Lower lobe of right lung (tissue), 2 donors: ENCODE measurements around the gene DDX53. TPM values are rescaled to one million over a fixed set of nuclear protein-coding genes. Genes with fewer than 3 reads are reported as not detected.

Source experiments
- ATAC-seq, 2 donors: fragments of 200-7000 bp; cut with Tn5 transposase; one replicate each; pipeline ENCODE4 v1.9.1; 2020 to 2022; ENCODE audit warnings: mild to moderate bottlenecking in 2 of 2, moderate library complexity in 2 of 2
- DNase-seq: peaks from one replicate; pipeline ENCODE4 v3.0.0-alpha.2; 2020
- H3K27ac ChIP-seq: fragments of 200-600 bp; one replicate; pipeline ENCODE4 v1.8.0; 2022
- H3K27me3 ChIP-seq: fragments of 200-600 bp; one replicate; pipeline ENCODE4 v1.8.0; 2022; ENCODE audit warnings: low read depth
- H3K36me3 ChIP-seq: fragments of 200-600 bp; one replicate; pipeline ENCODE4 v1.8.0; 2022; ENCODE audit warnings: mild to moderate bottlenecking
- H3K4me1 ChIP-seq: fragments of 200-600 bp; one replicate; pipeline ENCODE4 v1.8.0; 2022
- H3K4me3 ChIP-seq: fragments of 200-600 bp; one replicate; pipeline ENCODE4 v1.8.0; 2022; ENCODE audit warnings: mild to moderate bottlenecking
- H3K9me3 ChIP-seq: fragments of 200-600 bp; one replicate; pipeline ENCODE4 v1.8.0; 2022
- intact Hi-C: fragments of 100-400 bp; cut with DNase I; formaldehyde crosslinking; loops from one replicate; pipeline ENCODE4 v1.11.0; 2022
- total RNA-seq: library from RNA; stranded (reverse); fragmentation: NEBNext Ultra II Directional; extraction: Animal tissue kit (Norgen Biotek cat#: 25700); gene quantifications from one replicate; pipeline ENCODE4 v1.2.1, GENCODE V29; 2021
- TF ChIP-seq, protein P1 (sequence below): fragments of 200-600 bp; IDR thresholded peaks from one replicate; pipeline ENCODE4 v1.8.0; 2022; ENCODE audit warnings: antibody characterized with exemption, mild to moderate bottlenecking
- donor health status: DM: no; HTN: yes; CAD: no; lungs with severe emphysema.

The DDX53 gene
- total RNA-seq, 1 donor from 2014 or later: not detected

DNA sequence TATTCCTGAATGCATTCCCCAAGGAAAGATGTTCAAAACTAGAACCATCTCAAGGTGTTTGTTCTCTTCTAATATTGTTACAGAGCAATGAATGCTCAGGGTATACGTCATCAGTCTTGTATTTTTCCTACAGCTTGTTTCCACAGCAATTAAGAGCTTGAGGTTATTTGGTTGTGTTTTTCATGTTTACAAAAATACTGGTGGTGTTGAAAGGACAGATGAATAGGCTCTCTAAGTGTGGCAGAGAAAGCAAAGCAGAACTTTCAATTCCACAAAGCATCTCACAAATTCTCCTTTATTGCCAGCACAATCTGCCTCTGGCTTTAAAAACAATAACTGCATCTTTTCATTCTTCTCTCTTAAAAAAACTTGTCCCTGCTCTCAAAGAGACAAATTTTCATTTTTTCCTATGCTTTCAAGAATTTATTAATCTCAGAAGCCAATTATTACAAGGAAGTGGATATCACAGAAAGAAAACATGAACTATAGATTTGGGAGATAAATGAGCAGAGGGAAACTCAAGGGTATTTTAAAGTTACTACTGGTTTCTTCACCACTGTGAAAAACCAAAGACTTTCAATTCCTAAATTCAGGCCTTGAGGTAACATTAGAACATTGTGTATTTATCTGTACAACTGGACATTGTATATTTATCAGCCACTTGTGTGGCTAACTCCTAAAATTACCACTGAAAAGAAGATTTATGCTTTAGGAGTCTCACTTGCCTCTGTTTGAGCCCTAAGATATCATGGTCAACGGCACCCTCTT is 49.2 kb downstream of the DDX53 start:
- DNase-seq (no peak), ATAC-seq (no peak)
- H3K36me3 ChIP-seq: no peaks in the 10 kb centered on the region
- H3K4me1 ChIP-seq: no peaks in the 10 kb centered on the region
- H3K9me3 ChIP-seq: no peaks in the 10 kb centered on the region
- no peak overlapping the region for H3K27ac ChIP-seq
- H3K27me3 ChIP-seq: no peaks in the 10 kb centered on the region
- intact Hi-C loops: no loop called here
- TF ChIP-seq, protein P1, sequence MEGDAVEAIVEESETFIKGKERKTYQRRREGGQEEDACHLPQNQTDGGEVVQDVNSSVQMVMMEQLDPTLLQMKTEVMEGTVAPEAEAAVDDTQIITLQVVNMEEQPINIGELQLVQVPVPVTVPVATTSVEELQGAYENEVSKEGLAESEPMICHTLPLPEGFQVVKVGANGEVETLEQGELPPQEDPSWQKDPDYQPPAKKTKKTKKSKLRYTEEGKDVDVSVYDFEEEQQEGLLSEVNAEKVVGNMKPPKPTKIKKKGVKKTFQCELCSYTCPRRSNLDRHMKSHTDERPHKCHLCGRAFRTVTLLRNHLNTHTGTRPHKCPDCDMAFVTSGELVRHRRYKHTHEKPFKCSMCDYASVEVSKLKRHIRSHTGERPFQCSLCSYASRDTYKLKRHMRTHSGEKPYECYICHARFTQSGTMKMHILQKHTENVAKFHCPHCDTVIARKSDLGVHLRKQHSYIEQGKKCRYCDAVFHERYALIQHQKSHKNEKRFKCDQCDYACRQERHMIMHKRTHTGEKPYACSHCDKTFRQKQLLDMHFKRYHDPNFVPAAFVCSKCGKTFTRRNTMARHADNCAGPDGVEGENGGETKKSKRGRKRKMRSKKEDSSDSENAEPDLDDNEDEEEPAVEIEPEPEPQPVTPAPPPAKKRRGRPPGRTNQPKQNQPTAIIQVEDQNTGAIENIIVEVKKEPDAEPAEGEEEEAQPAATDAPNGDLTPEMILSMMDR: no peak
- H3K4me3 ChIP-seq: no peak overlapping the region

DNA sequence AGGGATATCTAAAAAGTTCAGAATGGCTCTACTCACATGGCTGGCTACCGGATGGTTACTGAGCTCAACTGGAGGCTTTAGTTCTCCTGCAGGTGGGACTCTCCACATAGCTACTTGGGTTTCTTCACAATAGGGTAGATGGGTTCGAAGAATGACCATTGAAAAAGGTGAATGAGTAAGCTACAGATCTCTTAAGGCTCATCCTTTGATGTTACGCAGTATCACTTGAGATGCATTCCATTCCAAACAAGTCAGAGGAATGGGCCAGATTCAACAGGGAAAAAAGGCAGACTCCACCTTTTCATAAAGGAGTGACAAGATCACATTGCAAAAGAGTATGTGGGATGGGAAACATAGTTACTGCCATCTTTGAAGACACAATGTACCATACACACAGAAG is 52.6 kb downstream of the DDX53 start:
- ATAC-seq (no peak), DNase-seq (no peak)
- intact Hi-C loops: no loop called here
- no peaks in the 10 kb centered on the region for H3K27me3 ChIP-seq
- H3K27ac ChIP-seq: no peak overlapping the region
- TF ChIP-seq, protein P1: no peak
- no peak overlapping the region for H3K4me3 ChIP-seq
- no peaks in the 10 kb centered on the region for H3K36me3 ChIP-seq
- H3K9me3 ChIP-seq: no peaks in the 10 kb centered on the region
- H3K4me1 ChIP-seq: no peaks in the 10 kb centered on the region
